Left colon (tissue), 2 donors: ENCODE measurements around the gene NHLH2. TPM values are rescaled to one million over a fixed set of nuclear protein-coding genes. Genes with fewer than 3 reads are reported as not detected.

ENCODE experiments used
- ATAC-seq: fragments of 200-7000 bp; cut with Tn5 transposase; one replicate; pipeline ENCODE4 v1.9.1; 2020; ENCODE audit warnings: mild to moderate bottlenecking, moderate library complexity
- DNase-seq, 2 donors: peaks; one replicate each; pipeline ENCODE4 v3.0.0-alpha.2; 2020
- intact Hi-C, 2 donors: fragments of 100-400 bp; cut with DNase I in 1 of 2; cut with micrococcal nuclease in 1 of 2; formaldehyde crosslinking; loops; one replicate each; pipeline versions ENCODE4 v1.11.2 to v1.14.0; 2022; cut with DNase I, micrococcal nuclease
- long read RNA-seq: library from polyadenylated mRNA; unstranded; transcript quantifications from one replicate; pipeline ENCODE4 v2.0.0, GENCODE V29; 2021
- total RNA-seq, 2 donors: library from RNA; stranded (reverse); fragmentation: NEBNext Ultra II Directional; extraction: Animal tissue kit (Norgen Biotek cat#: 25700); gene quantifications; one replicate each; pipeline ENCODE4 v1.2.1, GENCODE V29; 2021
- donor health status: DM: no; HTN: no; CAD: no.
- donor health status: DM: yes; HTN: yes; CAD: no.

NHLH2 gene
- not detected for total RNA-seq
- long read RNA-seq, result 0 reads

- ATAC-seq, result no peak
- intact Hi-C loops, result no loop called here
- DNase-seq, result no peak
Observed at GRCh38 chr1:115840605-115841460, at the start of gene NHLH2. Gene NHLH2 (minus strand): TSS chr1:115841126. CDS start chr1:115838372, 2,754 bp downstream.

GRCh38 chr1:115890580-115890979 is 49.7 kb upstream of the NHLH2 start:
- no peak for ATAC-seq
- no peak for DNase-seq
- intact Hi-C loops, result no loop called here

DNA sequence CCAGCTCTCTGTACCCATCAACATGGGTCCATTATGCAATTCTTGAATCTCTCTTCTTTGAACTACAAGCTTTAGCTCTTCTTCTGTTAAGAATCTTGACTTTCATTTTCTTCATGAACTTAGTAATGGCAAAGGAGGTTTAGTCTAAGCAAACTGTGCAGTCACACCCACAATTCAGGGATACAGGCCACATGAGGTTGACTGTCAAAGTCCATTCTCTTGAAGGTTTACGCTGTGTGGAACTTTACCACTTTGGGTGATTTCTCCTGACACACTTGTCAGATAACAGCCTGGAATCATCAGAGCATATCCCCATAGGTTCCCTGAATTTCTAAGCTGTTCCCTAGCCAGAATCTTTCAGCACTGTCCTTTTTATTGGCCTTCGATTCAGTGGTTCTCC is 48.0 kb upstream of the NHLH2 start:
- DNase-seq, result no peak
- peak; percentile 80 for ATAC-seq
- intact Hi-C loops, result no loop called here

GRCh38 chr1:115882913-115883902 is 42.3 kb upstream of the NHLH2 start:
- DNase-seq, result no peak
- intact Hi-C loops, result no loop called here
- ATAC-seq, result no peak

DNA sequence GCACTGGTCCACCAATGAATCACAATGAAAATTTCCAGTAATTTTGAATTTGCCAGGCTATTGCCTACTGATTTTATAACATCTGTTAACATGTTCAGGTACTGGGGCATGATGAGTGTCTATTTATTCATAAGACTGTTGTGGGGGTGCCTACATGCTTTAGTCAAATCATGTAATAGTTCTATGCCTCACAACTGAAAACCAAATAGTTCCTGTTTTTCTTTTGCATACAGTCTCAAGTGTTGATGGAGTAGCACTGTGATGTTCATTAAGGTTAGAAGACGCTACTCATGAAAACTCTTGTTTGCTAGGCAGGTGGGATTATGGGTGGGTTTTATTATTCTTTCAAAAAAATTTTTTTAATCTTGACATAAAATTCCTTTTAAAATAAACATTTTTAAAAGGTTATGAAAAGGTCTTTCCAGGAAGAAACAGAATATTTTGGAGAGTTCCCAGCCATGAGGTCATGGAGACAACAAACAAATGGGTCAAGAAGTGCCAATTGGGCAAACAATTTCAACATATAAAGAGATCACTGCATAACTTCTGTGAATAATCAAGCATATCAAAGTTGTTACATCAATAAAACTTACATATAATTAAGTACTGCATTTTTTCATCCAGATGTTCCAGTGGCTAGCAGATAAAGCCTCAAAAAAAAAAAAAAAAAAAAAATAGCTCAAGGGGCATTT is 40.2 kb upstream of the NHLH2 start:
- ATAC-seq (no peak), DNase-seq (no peak)
- intact Hi-C loops, result no loop called here

DNA sequence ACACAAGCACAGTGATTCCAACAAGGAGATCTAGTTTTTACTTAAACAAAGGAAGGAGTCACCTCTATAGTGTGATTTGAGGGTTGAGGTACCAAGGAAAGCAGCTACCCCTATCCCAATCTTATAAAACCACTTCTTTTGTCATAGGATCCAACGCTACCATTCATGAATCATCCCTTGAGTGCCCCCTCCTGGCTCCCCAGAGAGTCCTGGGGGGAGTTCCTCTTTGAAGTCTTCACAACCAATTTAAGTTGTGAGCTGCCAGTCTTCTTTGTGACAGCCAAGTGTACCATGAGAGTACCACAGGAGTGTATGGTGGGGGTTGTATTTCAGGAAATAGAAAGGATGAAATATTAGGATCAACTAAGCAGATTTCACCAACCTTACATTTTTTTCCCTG is 39.1 kb upstream of the NHLH2 start:
- DNase-seq (no peak), ATAC-seq (no peak)
- intact Hi-C loops, result no loop called here

DNA sequence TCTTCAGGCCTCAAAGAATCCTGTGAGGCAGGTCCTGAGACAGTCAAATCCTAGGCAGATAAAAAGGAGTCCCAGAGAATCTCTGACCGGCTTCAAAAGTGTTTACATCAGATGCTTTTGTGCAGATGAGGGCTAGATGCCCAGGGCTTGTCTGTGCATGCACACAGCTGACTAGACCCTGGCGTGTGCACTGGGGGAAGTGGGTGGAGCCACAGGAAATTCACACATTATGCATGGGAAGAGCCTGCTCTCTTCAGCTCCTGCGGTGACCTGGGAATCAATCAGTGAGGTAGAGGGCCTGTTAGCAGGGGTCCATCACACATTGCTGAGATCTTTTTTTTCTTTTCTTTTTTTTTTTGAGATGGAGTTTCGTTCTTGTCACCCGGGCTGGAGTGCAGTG is 36.6 kb upstream of the NHLH2 start:
- DNase-seq (no peak), ATAC-seq (no peak)
- intact Hi-C loops, result no loop called here

- intact Hi-C loops, result no loop called here
- ATAC-seq (no peak), DNase-seq (no peak)
Observed at GRCh38 chr1:115874904-115875303, 34.0 kb upstream of the NHLH2 start.

GRCh38 chr1:115874497-115874896 is 33.6 kb upstream of the NHLH2 start:
- intact Hi-C loops, result no loop called here
- DNase-seq, result no peak
- ATAC-seq, result no peak

DNA sequence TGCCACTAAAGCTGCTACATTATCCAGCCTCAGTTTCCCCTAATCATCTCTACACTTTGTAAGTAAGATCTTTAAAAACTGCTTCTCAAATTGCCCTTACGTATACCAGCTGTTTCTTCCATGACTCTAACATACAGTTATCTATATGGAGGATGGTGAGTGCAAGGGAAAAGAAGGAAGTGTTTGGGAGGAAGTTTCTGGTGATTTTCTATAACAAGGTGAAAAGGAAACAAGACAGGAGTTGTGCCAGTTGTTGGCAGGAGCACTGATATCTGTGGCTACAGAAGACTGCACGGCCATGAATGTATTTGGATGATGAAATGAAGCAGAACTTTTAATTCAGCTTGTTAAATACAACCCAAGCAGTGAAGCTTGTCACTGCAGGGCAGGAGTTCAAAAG is 32.3 kb upstream of the NHLH2 start:
- no peak for ATAC-seq
- no peak for DNase-seq
- intact Hi-C loops, result no loop called here

GRCh38 chr1:115869064-115869463 is 28.1 kb upstream of the NHLH2 start:
- intact Hi-C loops, result no loop called here
- ATAC-seq, result no peak
- DNase-seq, result no peak

- no peak for DNase-seq
Observed at GRCh38 chr1:115867216-115867615, 26.3 kb upstream of the NHLH2 start.

GRCh38 chr1:115865704-115866380 is 24.9 kb upstream of the NHLH2 start:
- ATAC-seq (no peak), DNase-seq (no peak)
- intact Hi-C loops, result no loop called here

More at GRCh38 chr1:115867216-115867615, 26.3 kb upstream of the NHLH2 start:
- no peak for ATAC-seq
- intact Hi-C loops, result no loop called here

DNA sequence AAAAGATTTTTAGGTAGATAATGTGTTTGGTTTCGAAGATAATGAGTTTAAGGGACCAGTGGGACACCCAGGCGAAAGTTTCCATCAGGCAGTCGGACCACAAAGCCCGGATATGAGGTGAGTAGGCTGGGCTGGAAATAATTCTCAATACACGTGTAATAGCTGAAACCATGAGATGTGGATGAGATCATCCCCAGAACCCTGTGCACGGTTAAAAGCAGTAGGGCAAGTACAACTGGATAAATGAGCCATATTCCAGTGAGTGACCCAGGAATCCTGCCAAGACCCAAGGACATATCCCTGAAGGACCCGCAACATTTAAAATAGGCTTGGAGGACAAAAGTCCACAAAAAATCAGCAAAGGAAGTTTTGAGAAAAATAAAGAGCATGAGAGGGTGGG is 21.5 kb upstream of the NHLH2 start:
- ATAC-seq (no peak), DNase-seq (no peak)
- intact Hi-C loops, result no loop called here

DNA sequence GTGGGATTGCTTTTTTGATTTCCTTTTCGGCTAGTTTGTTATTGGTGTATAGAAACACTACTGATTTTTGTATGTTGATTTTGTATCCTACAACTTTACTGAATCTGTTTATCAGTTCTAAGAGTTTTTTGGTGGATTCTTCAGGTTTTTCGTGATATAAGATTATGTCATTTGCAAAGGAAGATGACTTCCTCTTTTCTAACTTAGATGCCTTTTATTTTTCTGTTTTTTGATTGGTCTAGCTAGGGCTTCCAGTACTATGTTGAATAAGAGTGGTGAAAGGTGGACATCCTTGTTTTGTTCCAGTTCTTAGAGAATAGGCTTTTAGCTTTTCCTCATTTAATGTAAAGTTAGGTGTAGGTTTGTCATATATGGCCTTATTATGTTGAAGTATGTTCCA is 13.1 kb upstream of the NHLH2 start:
- DNase-seq, result no peak
- intact Hi-C loops, result no loop called here
- no peak for ATAC-seq

GRCh38 chr1:115850937-115851336 is 10.0 kb upstream of the NHLH2 start:
- ATAC-seq, result no peak
- intact Hi-C loops, result no loop called here
- DNase-seq, result no peak

- no peak for ATAC-seq
- intact Hi-C loops, result no loop called here
Observed at GRCh38 chr1:115847787-115848186, 6.9 kb upstream of the NHLH2 start.

DNA sequence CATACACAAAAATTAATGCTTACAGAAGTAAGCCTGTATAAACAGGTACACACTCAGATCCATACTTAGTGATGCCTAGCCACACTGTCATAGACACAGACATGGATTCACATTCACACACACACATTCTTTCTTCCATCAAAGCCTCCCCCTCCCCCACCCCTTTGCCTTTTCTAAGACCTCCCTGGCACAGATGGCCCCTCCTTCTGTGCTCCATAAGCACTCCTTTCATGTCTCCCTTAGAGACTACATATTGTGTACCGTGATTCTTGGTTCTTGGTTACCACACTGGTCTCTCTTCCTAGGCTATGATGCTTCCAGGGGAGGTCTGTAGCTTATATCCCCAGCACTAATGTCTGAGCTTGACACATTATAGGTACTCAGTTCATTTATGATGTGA is 2.0 kb upstream of the NHLH2 start:
- DNase-seq (no peak), ATAC-seq (no peak)
- intact Hi-C loops, result no loop called here

More at GRCh38 chr1:115847787-115848186, 6.9 kb upstream of the NHLH2 start:
- DNase-seq, result no peak
